C4-2B (cell line): ENCODE results near the gene ZNF513.

Experiments
- CTCF ChIP-seq: fragments of 450-650 bp; conservative IDR thresholded peaks from 2 replicates; pipeline ENCODE4 v1.5.1; 2017; ENCODE audit warnings: mild to moderate bottlenecking
- ZFX ChIP-seq: fragments of 450-650 bp; IDR thresholded peaks from 2 replicates; pipeline ENCODE4 v1.6.1; 2017

- TF ChIP-seq CTCF (no peak), ZFX (no peak)
These were observed 35.6 kb upstream of the ZNF513 start for GRCh38 chr2:27416151-27416550.
